GM10266 (cell line): ENCODE measurements around the gene RHEB.

Source experiments
- DNase-seq: peaks from one replicate; pipeline ENCODE4 v3.0.0; 2012; ENCODE audit errors: extremely low spot score
- CTCF ChIP-seq: IDR thresholded peaks from 2 replicates; pipeline ENCODE4 v1.5.1; 2012; ENCODE audit warnings: mild to moderate bottlenecking, low read depth; ENCODE audit not compliant: control insufficient read depth, insufficient read depth; ENCODE audit errors: missing control alignments

The RHEB gene

GRCh38 chr7:151459726-151460473, 59.8 kb downstream of the RHEB start:
- DNase-seq, result no peak

GRCh38 chr7:151457534-151457933, 62.2 kb downstream of the RHEB start:
- no peak for DNase-seq
- no peak for TF ChIP-seq CTCF

More at GRCh38 chr7:151459726-151460473, 59.8 kb downstream of the RHEB start:
- TF ChIP-seq CTCF, result no peak

- DNase-seq, result no peak
- TF ChIP-seq CTCF, result no peak
These were observed 62.9 kb downstream of the RHEB start for GRCh38 chr7:151456782-151457181.

GRCh38 chr7:151456276-151456675, 63.4 kb downstream of the RHEB start:
- no peak for TF ChIP-seq CTCF
- no peak for DNase-seq

GRCh38 chr7:151455690-151456089, 64.0 kb downstream of the RHEB start:
- no peak for TF ChIP-seq CTCF
- no peak for DNase-seq

- no peak for DNase-seq
- no peak for TF ChIP-seq CTCF
These were observed 64.7 kb downstream of the RHEB start for GRCh38 chr7:151454932-151455530.

- no peak for DNase-seq
- TF ChIP-seq CTCF, result no peak
These were observed 65.4 kb downstream of the RHEB start for GRCh38 chr7:151454305-151454704.
